ENCODE measurements around the gene AXL. TPM values are rescaled to one million over a fixed set of nuclear protein-coding genes. Genes with fewer than 3 reads are reported as not detected.

AXL gene
- total and polyA plus RNA-seq, 2 of the 13 experiments (the other 11 are each of a cell fraction or from before 2014, with no cell fraction given): 0.71 to 5.9 TPM

GRCh38 chr19:41263850-41264580 lies 45.0 kb downstream of the AXL start, which contains the start of gene HNRNPUL1 (continued):
- peak; percentile 85 to 92; a peak in 3 of 4 replicates for TF ChIP-seq HMGXB4 (CRISPR knock-in tag; IDR thresholded peaks at IDR 0.05; ENCODE audit: borderline replicate concordance in 1 of 2, low read depth in 1 of 2)
- TF ChIP-seq MYPOP (CRISPR knock-in tag; IDR thresholded peaks at IDR 0.05): 0 out of 2 replicates have a peak, but pooled peaks have one; percentile 66
- no peak for TF ChIP-seq FOSL1 (CRISPR knock-in tag; IDR thresholded peaks at IDR 0.05; ENCODE audit: borderline replicate concordance)
- no peak for TF ChIP-seq HNRNPH1 (optimal IDR thresholded peaks at IDR 0.05; ENCODE audit: low read depth, low read length)
- TF ChIP-seq TFDP1 (CRISPR knock-in tag; IDR thresholded peaks at IDR 0.05; ENCODE audit: borderline replicate concordance): peak; percentile 98
- no peak for TF ChIP-seq SIN3B (IDR thresholded peaks at IDR 0.05; ENCODE audit: low read length)
- TF ChIP-seq ZBTB42 (CRISPR knock-in tag; IDR thresholded peaks at IDR 0.05): peak; percentile 59; the same call in 1 of the 2 replicates
- TF ChIP-seq, protein P1, sequence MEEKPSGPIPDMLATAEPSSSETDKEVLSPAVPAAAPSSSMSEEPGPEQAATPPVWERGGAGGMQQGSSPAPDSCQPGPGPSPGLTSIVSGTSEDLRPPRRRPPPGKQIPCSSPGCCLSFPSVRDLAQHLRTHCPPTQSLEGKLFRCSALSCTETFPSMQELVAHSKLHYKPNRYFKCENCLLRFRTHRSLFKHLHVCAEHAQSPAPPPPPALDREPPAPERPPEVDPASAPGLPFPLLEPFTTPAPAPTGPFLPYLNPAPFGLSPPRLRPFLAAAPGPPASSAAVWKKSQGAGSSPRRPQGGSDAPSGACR (CRISPR knock-in tag; IDR thresholded peaks at IDR 0.05): no peak
- TF ChIP-seq ZKSCAN5 (CRISPR knock-in tag; IDR thresholded peaks at IDR 0.05): no peak
- TF ChIP-seq SNRNP70 (IDR thresholded peaks at IDR 0.05; ENCODE audit: low read depth, low read length): no peak
- TF ChIP-seq, protein P2, sequence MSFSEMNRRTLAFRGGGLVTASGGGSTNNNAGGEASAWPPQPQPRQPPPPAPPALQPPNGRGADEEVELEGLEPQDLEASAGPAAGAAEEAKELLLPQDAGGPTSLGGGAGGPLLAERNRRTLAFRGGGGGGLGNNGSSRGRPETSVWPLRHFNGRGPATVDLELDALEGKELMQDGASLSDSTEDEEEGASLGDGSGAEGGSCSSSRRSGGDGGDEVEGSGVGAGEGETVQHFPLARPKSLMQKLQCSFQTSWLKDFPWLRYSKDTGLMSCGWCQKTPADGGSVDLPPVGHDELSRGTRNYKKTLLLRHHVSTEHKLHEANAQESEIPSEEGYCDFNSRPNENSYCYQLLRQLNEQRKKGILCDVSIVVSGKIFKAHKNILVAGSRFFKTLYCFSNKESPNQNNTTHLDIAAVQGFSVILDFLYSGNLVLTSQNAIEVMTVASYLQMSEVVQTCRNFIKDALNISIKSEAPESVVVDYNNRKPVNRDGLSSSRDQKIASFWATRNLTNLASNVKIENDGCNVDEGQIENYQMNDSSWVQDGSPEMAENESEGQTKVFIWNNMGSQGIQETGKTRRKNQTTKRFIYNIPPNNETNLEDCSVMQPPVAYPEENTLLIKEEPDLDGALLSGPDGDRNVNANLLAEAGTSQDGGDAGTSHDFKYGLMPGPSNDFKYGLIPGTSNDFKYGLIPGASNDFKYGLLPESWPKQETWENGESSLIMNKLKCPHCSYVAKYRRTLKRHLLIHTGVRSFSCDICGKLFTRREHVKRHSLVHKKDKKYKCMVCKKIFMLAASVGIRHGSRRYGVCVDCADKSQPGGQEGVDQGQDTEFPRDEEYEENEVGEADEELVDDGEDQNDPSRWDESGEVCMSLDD (CRISPR knock-in tag; IDR thresholded peaks at IDR 0.05; ENCODE audit: borderline replicate concordance): no peak
- no peak for TF ChIP-seq KAT7 (CRISPR knock-in tag; IDR thresholded peaks at IDR 0.05; ENCODE audit: borderline replicate concordance)
- TF ChIP-seq SP5 (CRISPR knock-in tag; IDR thresholded peaks at IDR 0.05; ENCODE audit: borderline replicate concordance, low read depth): no peak
- TF ChIP-seq, protein P3, sequence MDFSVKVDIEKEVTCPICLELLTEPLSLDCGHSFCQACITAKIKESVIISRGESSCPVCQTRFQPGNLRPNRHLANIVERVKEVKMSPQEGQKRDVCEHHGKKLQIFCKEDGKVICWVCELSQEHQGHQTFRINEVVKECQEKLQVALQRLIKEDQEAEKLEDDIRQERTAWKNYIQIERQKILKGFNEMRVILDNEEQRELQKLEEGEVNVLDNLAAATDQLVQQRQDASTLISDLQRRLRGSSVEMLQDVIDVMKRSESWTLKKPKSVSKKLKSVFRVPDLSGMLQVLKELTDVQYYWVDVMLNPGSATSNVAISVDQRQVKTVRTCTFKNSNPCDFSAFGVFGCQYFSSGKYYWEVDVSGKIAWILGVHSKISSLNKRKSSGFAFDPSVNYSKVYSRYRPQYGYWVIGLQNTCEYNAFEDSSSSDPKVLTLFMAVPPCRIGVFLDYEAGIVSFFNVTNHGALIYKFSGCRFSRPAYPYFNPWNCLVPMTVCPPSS (IDR thresholded peaks at IDR 0.05): no peak
- no peak; the same call in 1 of the 2 replicates for TF ChIP-seq ZNF296 (CRISPR knock-in tag; conservative IDR thresholded peaks at IDR 0.05)
- TF ChIP-seq, protein P4, sequence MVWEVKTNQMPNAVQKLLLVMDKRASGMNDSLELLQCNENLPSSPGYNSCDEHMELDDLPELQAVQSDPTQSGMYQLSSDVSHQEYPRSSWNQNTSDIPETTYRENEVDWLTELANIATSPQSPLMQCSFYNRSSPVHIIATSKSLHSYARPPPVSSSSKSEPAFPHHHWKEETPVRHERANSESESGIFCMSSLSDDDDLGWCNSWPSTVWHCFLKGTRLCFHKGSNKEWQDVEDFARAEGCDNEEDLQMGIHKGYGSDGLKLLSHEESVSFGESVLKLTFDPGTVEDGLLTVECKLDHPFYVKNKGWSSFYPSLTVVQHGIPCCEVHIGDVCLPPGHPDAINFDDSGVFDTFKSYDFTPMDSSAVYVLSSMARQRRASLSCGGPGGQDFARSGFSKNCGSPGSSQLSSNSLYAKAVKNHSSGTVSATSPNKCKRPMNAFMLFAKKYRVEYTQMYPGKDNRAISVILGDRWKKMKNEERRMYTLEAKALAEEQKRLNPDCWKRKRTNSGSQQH (CRISPR knock-in tag; IDR thresholded peaks at IDR 0.05; ENCODE audit: low read depth): no peak
- peak; percentile 60; the same call in 1 of the 2 replicates for TF ChIP-seq ZBTB38 (CRISPR knock-in tag; IDR thresholded peaks at IDR 0.05)
- TF ChIP-seq NR2F2 (IDR thresholded peaks at IDR 0.05; ENCODE audit: borderline replicate concordance, low read depth): 0 out of 2 replicates have a peak, but pooled peaks have one; percentile 11

Measured in HepG2 (cell line).